Measurements from ENCODE around the gene ACTL6A.

DNA sequence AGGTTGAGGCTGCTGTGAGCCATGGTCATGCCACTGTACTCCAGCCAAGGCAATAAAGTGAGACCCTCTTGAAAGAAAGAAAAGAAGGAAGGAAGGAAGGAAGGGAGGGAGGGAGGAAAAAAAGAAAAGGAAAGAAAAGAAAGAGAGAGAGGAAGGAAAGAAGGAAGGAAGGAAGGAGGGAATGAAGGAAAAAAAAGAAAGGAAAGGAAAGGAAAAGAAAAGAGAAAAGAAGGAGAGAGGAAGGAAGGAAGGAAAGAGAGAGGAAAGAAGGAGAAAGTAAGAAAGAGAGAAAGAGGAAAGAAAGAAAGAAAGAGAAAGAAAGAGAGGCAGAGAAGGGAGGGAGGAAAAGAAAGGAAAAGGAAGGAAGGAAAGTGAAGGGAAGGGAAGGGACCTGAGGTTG is 20.4 kb upstream of the ACTL6A start:
- TF ChIP-seq CTCF (IDR thresholded peaks at IDR 0.05) (no peak), POLR2AphosphoS5 (IDR thresholded peaks at IDR 0.05) (no peak), EP300 (IDR thresholded peaks at IDR 0.05) (no peak), POLR2A (IDR thresholded peaks at IDR 0.05; ENCODE audit: low read depth) (no peak)

Data from esophagus muscularis mucosa (tissue), 4 donors.